WTC11 (cell line): ENCODE results near the gene ARMC6. TPM values are rescaled to one million over a fixed set of nuclear protein-coding genes. Genes with fewer than 3 reads are reported as not detected.
A peak's percentile ranks its signal among the peaks of the same experiment; 100 is the strongest.

Source experiments
- ATAC-seq: fragments of 200-7000 bp; cut with Tn5 transposase; 2 replicates; pipeline ENCODE4 v1.10.0; 2021; ENCODE audit warnings: mild to moderate bottlenecking, moderate library complexity
- CTCF ChIA-PET: fragments of 300-600 bp; sonication (Branson Sonifier 250); formaldehyde crosslinking; loops from one replicate; lab custom pipeline; 2021; ENCODE audit warnings: antibody characterized with exemption; lab: Charles Lee
- POLR2A ChIA-PET: fragments of 350-600 bp; sonication (Branson Sonifier 250); formaldehyde crosslinking; loops from one replicate; lab custom pipeline; 2021; ENCODE audit warnings: antibody characterized with exemption; lab: Charles Lee
- DNase-seq: peaks from one replicate; pipeline ENCODE4 v3.0.0; 2021; ENCODE audit warnings: low spot score
- H3K27ac Mint-ChIP-seq: 2 replicates; pipeline ENCODE4 v1.8.0; 2021; ENCODE audit warnings: mixed read lengths
- H3K27me3 Mint-ChIP-seq: 2 replicates; pipeline ENCODE4 v1.8.0; 2021; ENCODE audit warnings: low read depth, mild to moderate bottlenecking, moderate library complexity, mixed read lengths
- H3K36me3 Mint-ChIP-seq: 2 replicates; pipeline ENCODE4 v1.8.0; 2021; ENCODE audit warnings: mixed read lengths
- H3K4me1 Mint-ChIP-seq: 2 replicates; pipeline ENCODE4 v1.8.0; 2022; ENCODE audit warnings: mixed read lengths
- H3K4me3 Mint-ChIP-seq: 2 replicates; pipeline ENCODE4 v1.8.0; 2021; ENCODE audit warnings: mild to moderate bottlenecking, moderate library complexity, mixed read lengths
- H3K9me3 Mint-ChIP-seq: 2 replicates; pipeline ENCODE4 v1.8.0; 2021; ENCODE audit warnings: mixed read lengths
- ARID4B ChIP-seq: sonication (generic); formaldehyde crosslinking; IDR thresholded peaks from 2 replicates; pipeline ENCODE4 v1.8.0; 2023; ENCODE audit warnings: missing genetic modification reagents, mild to moderate bottlenecking, borderline replicate concordance
- CREM ChIP-seq: sonication (generic); formaldehyde crosslinking; IDR thresholded peaks from 2 replicates; pipeline ENCODE4 v1.8.1; 2022; ENCODE audit warnings: mild to moderate bottlenecking, missing genetic modification reagents, moderate library complexity
- E2F1 ChIP-seq: sonication (generic); formaldehyde crosslinking; IDR thresholded peaks from 2 replicates; pipeline ENCODE4 v1.8.0; 2022; ENCODE audit warnings: mild to moderate bottlenecking, missing genetic modification reagents
- E2F4 ChIP-seq: sonication (generic); formaldehyde crosslinking; IDR thresholded peaks from 2 replicates; pipeline ENCODE4 v1.8.1; 2022; ENCODE audit warnings: low read depth, mild to moderate bottlenecking, moderate library complexity, missing genetic modification reagents, borderline replicate concordance
- ESRRA ChIP-seq: sonication (generic); formaldehyde crosslinking; IDR thresholded peaks from 2 replicates; pipeline ENCODE4 v1.8.1; 2022; ENCODE audit warnings: mild to moderate bottlenecking, missing genetic modification reagents, borderline replicate concordance
- ETV6 ChIP-seq: sonication (generic); formaldehyde crosslinking; IDR thresholded peaks from 2 replicates; pipeline ENCODE4 v1.8.1; 2022; ENCODE audit warnings: mild to moderate bottlenecking, missing genetic modification reagents
- FOXP1 ChIP-seq: sonication (generic); formaldehyde crosslinking; IDR thresholded peaks from 2 replicates; pipeline ENCODE4 v1.8.0; 2022; ENCODE audit warnings: missing genetic modification reagents, mild to moderate bottlenecking, moderate library complexity, borderline replicate concordance
- GABPB1 ChIP-seq: sonication (generic); formaldehyde crosslinking; IDR thresholded peaks from 2 replicates; pipeline ENCODE4 v1.8.1; 2023; ENCODE audit warnings: mild to moderate bottlenecking, missing genetic modification reagents
- GTF2I ChIP-seq: fragments of 250-450 bp; sonication (Bioruptor Pico); conservative IDR thresholded peaks from 2 replicates; pipeline ENCODE4 v1.4.0; 2021; ENCODE audit warnings: mild to moderate bottlenecking
- JAZF1 ChIP-seq: fragments of 250-450 bp; sonication (Bioruptor Pico); IDR thresholded peaks from 2 replicates; pipeline ENCODE4 v1.9.0; 2021; ENCODE audit warnings: moderate library complexity, mild to moderate bottlenecking, inconsistent platforms
- JUN ChIP-seq: sonication (generic); formaldehyde crosslinking; IDR thresholded peaks from 2 replicates; pipeline ENCODE4 v1.8.0; 2023; ENCODE audit warnings: mild to moderate bottlenecking, missing genetic modification reagents
- KAT7 ChIP-seq: sonication (generic); formaldehyde crosslinking; IDR thresholded peaks from 2 replicates; pipeline ENCODE4 v1.8.1; 2023; ENCODE audit warnings: missing genetic modification reagents, mild to moderate bottlenecking, borderline replicate concordance
- MLX ChIP-seq: sonication (generic); formaldehyde crosslinking; IDR thresholded peaks from 2 replicates; pipeline ENCODE4 v1.8.1; 2023; ENCODE audit warnings: mild to moderate bottlenecking, missing genetic modification reagents, moderate library complexity
- MXD4 ChIP-seq: fragments of 250-450 bp; sonication (Bioruptor Pico); IDR thresholded peaks from 2 replicates; pipeline ENCODE4 v1.8.0; 2021; ENCODE audit warnings: mild to moderate bottlenecking, moderate library complexity, borderline replicate concordance
- NR2C2 ChIP-seq: sonication (generic); formaldehyde crosslinking; IDR thresholded peaks from 2 replicates; pipeline ENCODE4 v1.8.0; 2022; ENCODE audit warnings: mild to moderate bottlenecking, missing genetic modification reagents
- NR3C1 ChIP-seq: sonication (generic); formaldehyde crosslinking; conservative IDR thresholded peaks from 2 replicates; pipeline ENCODE4 v1.8.1; 2023; ENCODE audit warnings: low read depth, mild to moderate bottlenecking, missing genetic modification reagents
- SP1 ChIP-seq: sonication (generic); formaldehyde crosslinking; conservative IDR thresholded peaks from 2 replicates; pipeline ENCODE4 v1.8.1; 2022; ENCODE audit warnings: missing genetic modification reagents
- TEAD1 ChIP-seq: sonication (generic); formaldehyde crosslinking; IDR thresholded peaks from 2 replicates; pipeline ENCODE4 v1.8.0; 2022; ENCODE audit warnings: mild to moderate bottlenecking, missing genetic modification reagents
- ZNF232 ChIP-seq: sonication (generic); formaldehyde crosslinking; IDR thresholded peaks from 2 replicates; pipeline ENCODE4 v1.8.0; 2022; ENCODE audit warnings: mild to moderate bottlenecking, missing genetic modification reagents
- ZNF263 ChIP-seq: sonication (generic); formaldehyde crosslinking; IDR thresholded peaks from 2 replicates; pipeline ENCODE4 v1.8.1; 2022; ENCODE audit warnings: low read depth, mild to moderate bottlenecking, moderate library complexity, missing genetic modification reagents
- ZNF512 ChIP-seq: sonication (generic); formaldehyde crosslinking; IDR thresholded peaks from 2 replicates; pipeline ENCODE4 v1.8.1; 2022; ENCODE audit warnings: missing genetic modification reagents, borderline replicate concordance
- total RNA-seq: library from RNA; stranded (reverse); gene quantifications from 3 replicates; pipeline ENCODE4 v1.2.3, GENCODE V29; 2021

ARMC6 gene
- total RNA-seq, 1 experiment from 2014 or later, result 58.8 TPM

- TF ChIP-seq ZNF512, result no peak
Observed at GRCh38 chr19:18999016-18999758, 34.2 kb upstream of the ARMC6 start (continued).

- ATAC-seq, result no peak
- Mint-ChIP-seq H3K4me1 (peaks cover 6% of the 10 kb centered on the region), H3K36me3 (peaks cover 52% of the 10 kb centered on the region), H3K27ac (peak overlapping the region; percentile 39; the same call in 1 of the 2 replicates), H3K9me3 (no peaks in the 10 kb centered on the region), H3K27me3 (no peaks in the 10 kb centered on the region), H3K4me3 (no peak overlapping the region)
- POLR2A ChIA-PET, result no interaction called here
- CTCF ChIA-PET, result interaction anchor here (1.0 kb wide), 1 partner anchor 153 kb away, joined by 3 read pairs; no protein-coding TSS in a partner anchor
- TF ChIP-seq JUN (CRISPR knock-in tag) (no peak), MLX (CRISPR knock-in tag) (no peak), FOXP1 (CRISPR knock-in tag) (no peak), ZNF232 (CRISPR knock-in tag) (no peak), ETV6 (no peak), JAZF1 (CRISPR knock-in tag) (no peak), CREM (CRISPR knock-in tag) (no peak), ARID4B (CRISPR knock-in tag) (no peak), NR2C2 (no peak), GTF2I (CRISPR knock-in tag) (no peak), E2F4 (CRISPR knock-in tag) (no peak), ZNF263 (no peak), GABPB1 (no peak)
- DNase-seq, result peak; percentile 30
Observed at GRCh38 chr19:18999896-19000620, 33.3 kb upstream of the ARMC6 start.

- H3K27me3 Mint-ChIP-seq, result no peaks in the 10 kb centered on the region
- no peak for ATAC-seq
- TF ChIP-seq ESRRA (CRISPR knock-in tag) (no peak), TEAD1 (CRISPR knock-in tag) (no peak), SP1 (CRISPR knock-in tag) (no peak), CREM (CRISPR knock-in tag) (no peak), MXD4 (CRISPR knock-in tag) (no peak), E2F1 (CRISPR knock-in tag) (no peak), KAT7 (CRISPR knock-in tag) (no peak), E2F4 (CRISPR knock-in tag) (no peak), NR3C1 (CRISPR knock-in tag) (no peak)
Observed at GRCh38 chr19:19004144-19004543, 29.3 kb upstream of the ARMC6 start.

More at GRCh38 chr19:19004144-19004543, 29.3 kb upstream of the ARMC6 start:
- H3K9me3 Mint-ChIP-seq, result no peaks in the 10 kb centered on the region
- DNase-seq, result no peak
- H3K36me3 Mint-ChIP-seq, result peaks cover 73% of the 10 kb centered on the region
- ChIA-PET POLR2A (no interaction called here), CTCF (no interaction called here)
- no peak overlapping the region for H3K27ac Mint-ChIP-seq
- H3K4me3 Mint-ChIP-seq, result no peak overlapping the region
- H3K4me1 Mint-ChIP-seq, result no peaks in the 10 kb centered on the region
